NOMO-1 treated with dmso at 0.1 percent for 144 hours (cell line): Measurements from ENCODE around the gene SGCA.

Source experiments
- DNase-seq: peaks from one replicate; lab custom pipeline; 2025; ENCODE audit not compliant: unreplicated experiment; lab: John Stamatoyannopoulos, UW

SGCA gene

GRCh38 chr17:50165867-50166517 lies at the start of gene SGCA:
Gene SGCA, plus strand, starts transcription at chr17:50166005. Its CDS starts 36 bp downstream, at chr17:50166041.
- DNase-seq, result no peak

GRCh38 chr17:50117202-50118051 lies 48.4 kb upstream of the SGCA start:
- peak; percentile 57 for DNase-seq

- DNase-seq, result no peak
These were observed 47.6 kb upstream of the SGCA start for GRCh38 chr17:50118076-50118827.

GRCh38 chr17:50118828-50119218 lies 47.0 kb upstream of the SGCA start:
- no peak for DNase-seq

- DNase-seq, result no peak
These were observed 45.1 kb upstream of the SGCA start for GRCh38 chr17:50120475-50121253.

GRCh38 chr17:50122945-50123344 lies 42.9 kb upstream of the SGCA start:
- no peak for DNase-seq

GRCh38 chr17:50123649-50124349 lies 42.0 kb upstream of the SGCA start:
- no peak for DNase-seq

- no peak for DNase-seq
These were observed 40.3 kb upstream of the SGCA start for GRCh38 chr17:50125420-50125997.

- DNase-seq, result peak; percentile 39
These were observed 38.0 kb upstream of the SGCA start for GRCh38 chr17:50127697-50128361.

- no peak for DNase-seq
These were observed 37.1 kb upstream of the SGCA start for GRCh38 chr17:50128441-50129352.

- no peak for DNase-seq
These were observed 36.5 kb upstream of the SGCA start for GRCh38 chr17:50129353-50129727.

- DNase-seq, result no peak
These were observed 35.9 kb upstream of the SGCA start, which contains the start of gene SAMD14 for GRCh38 chr17:50129728-50130558. Gene SAMD14, minus strand, starts transcription at chr17:50130160. Its CDS starts 5,201 bp downstream, at chr17:50124959.

GRCh38 chr17:50130559-50131305 lies 35.1 kb upstream of the SGCA start:
- no peak for DNase-seq

- DNase-seq, result no peak
These were observed 33.6 kb upstream of the SGCA start for GRCh38 chr17:50132104-50132794.

GRCh38 chr17:50133028-50133768 lies 32.6 kb upstream of the SGCA start:
- no peak for DNase-seq

GRCh38 chr17:50133769-50134099 lies 32.1 kb upstream of the SGCA start:
- DNase-seq, result no peak
